HS-27A (cell line): ENCODE measurements around the gene CYB561A3.

Experiments
- DNase-seq: peaks from one replicate; pipeline ENCODE4 v3.0.0-alpha.2; 2012; ENCODE audit warnings: low read depth, missing footprints

The CYB561A3 gene

GRCh38 chr11:61345170-61345610, 16.5 kb downstream of the CYB561A3 start:
- no peak for DNase-seq

- DNase-seq: no peak
These were observed 17.6 kb downstream of the CYB561A3 start for GRCh38 chr11:61343792-61344745.

GRCh38 chr11:61342207-61342803, 19.4 kb downstream of the CYB561A3 start:
- DNase-seq: no peak

- DNase-seq: no peak
These were observed 20.0 kb downstream of the CYB561A3 start for GRCh38 chr11:61341706-61342105.

- no peak for DNase-seq
These were observed 20.7 kb downstream of the CYB561A3 start for GRCh38 chr11:61340979-61341378.

DNA sequence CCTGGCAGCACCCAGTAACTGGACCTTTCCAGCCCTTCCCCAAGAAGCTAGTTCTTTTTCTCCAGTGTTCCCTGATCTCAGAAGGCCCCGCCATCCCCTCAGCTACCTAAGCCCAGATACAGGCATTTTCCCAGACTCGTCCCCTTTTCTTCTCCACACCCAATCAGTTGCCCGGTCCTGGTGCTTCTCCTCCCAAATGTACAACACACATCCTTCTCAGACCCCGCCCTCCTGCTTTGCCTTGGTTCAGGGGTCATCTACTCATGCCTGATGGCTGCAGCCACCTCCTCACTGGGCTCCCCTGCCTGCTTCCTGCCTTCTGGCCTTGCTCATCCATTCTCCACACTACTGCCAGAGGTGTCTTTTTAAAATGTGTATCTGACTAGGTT, 22.2 kb downstream of the CYB561A3 start:
- no peak for DNase-seq

GRCh38 chr11:61338783-61339489, 22.7 kb downstream of the CYB561A3 start:
- no peak for DNase-seq

- DNase-seq: no peak
These were observed 23.8 kb downstream of the CYB561A3 start for GRCh38 chr11:61337706-61338470.

DNA sequence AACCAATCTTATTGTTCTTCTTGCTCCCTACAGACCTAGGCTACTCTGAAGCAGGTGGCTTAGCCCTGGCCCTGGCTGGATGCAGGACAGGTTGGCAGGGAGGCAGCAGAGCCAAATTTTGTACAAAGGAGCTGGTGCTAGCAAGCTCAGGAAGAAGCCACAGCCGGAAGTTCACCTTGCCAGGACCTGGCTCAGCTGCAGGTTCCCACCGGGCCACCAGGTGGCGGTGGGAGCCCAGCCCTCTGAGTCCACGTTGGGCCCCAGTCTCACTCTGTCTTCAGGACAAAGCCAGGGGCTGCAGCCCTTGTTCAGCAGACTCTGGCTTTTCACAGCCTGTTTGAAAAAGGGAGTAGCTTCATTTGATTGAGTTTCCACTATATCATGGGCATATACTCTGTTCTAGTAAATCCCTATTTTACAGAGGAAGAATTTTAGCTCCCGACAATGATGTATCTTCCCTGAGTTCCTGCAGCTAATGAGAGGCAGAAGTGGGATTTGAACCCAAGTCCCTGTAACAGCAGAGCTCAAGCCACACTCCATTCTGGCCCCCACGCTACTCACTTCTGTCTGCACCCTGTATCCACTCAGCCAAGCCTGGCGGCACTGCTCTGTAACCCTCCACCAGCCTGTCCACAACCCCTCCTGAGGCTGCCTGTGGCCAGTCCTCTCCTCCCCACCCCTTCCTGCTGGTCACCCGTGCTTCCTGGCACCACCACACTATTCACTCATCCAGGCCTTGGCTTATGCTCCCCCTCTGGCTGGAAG, 25.3 kb downstream of the CYB561A3 start:
- peak; percentile 43 for DNase-seq

- DNase-seq: no peak
These were observed 26.3 kb downstream of the CYB561A3 start for GRCh38 chr11:61335355-61335710.

- no peak for DNase-seq
These were observed 27.0 kb downstream of the CYB561A3 start for GRCh38 chr11:61334434-61335354.

DNA sequence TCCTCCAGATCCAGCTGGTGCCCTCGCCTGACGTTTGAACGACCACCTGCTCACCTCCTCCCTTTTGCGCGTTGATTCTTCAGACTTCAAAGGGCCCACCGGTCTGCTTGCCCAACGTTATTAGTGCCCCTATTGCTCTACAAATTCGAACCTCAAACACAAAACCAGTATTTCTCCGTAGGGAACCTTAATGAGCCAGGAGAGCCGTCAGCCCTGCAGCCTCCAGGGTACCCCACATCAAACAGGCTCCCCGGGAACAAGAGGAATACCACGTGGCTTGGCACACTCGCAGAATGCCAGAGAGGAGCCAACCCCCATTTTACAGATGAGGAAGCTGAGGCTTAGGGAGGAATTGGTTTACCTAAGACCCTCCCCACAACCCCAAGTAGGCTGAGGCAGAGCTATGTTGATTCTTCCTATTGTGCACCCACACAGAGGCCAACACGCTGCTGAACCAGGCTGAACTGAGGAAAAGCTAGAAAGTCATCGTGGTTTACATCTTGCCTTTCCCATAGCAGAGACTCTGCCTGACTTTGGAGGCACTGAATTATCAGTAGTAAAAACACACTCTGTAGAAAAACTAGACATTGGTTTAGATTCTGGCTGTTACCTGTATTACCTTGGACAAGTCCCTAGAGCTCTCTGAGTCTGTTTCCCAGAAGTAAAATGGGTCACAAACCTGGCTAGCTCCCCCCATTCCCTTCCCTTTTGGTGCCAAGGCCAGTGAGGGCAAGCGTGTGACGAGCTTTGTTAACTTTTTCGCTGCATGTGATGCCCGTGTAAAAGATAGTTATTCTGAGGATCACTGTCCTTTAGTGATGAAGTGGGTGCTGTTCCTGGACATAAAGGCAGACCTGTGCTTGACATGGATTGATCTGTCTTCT, 27.9 kb downstream of the CYB561A3 start:
- DNase-seq: no peak

- peak; percentile 57 for DNase-seq
These were observed 28.7 kb downstream of the CYB561A3 start, which contains the start of the genes DDB1 and TKFC for GRCh38 chr11:61332797-61333549. Gene DDB1 (minus strand): TSS chr11:61333105. CDS start chr11:61332968, 137 bp downstream. Gene TKFC (plus strand): TSS chr11:61333228. CDS start chr11:61334729, 1,501 bp downstream.

- no peak for DNase-seq
These were observed 29.3 kb downstream of the CYB561A3 start for GRCh38 chr11:61332281-61332796.

GRCh38 chr11:61331651-61332050, 30.0 kb downstream of the CYB561A3 start:
- DNase-seq: no peak

DNA sequence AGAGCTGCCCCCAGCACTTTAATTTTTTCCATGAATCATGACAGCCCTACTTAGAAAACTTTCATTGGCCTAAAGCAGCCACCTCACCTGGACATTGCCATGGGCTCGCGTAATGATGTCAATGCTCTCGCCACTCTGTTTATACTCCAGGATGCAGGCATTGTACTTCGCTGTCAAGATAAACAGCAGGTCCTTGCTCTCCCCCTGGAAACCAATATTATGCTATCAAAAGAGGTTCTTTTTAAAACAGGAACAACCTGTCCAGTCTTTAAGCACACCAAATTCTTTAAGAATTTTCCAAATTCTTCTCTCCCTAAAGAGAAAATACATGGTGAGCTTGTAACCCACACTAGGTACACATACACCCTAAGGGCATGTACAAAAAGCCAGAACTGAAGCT, 31.8 kb downstream of the CYB561A3 start:
- DNase-seq: no peak

DNA sequence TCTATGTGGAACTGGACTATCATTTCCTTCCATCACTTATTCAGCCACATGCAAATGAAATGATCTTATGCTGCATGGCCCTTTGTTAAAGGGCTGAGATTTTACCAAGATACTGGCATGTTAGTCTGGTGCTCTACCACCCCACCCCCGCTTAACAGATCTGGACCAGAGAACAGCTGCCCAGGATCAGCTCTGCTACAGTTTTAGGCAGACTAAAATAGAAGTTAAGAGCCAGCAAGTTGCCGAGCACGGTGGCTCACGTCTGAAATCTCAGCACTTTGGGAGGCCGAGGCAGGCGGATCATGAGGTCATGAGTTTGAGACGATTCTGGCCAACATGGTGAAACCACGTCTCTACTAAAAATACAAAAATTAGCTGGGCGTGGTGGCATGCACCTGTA, 33.3 kb downstream of the CYB561A3 start:
- no peak for DNase-seq

- no peak for DNase-seq
These were observed 34.0 kb downstream of the CYB561A3 start for GRCh38 chr11:61327669-61328071.
